NCI-H82 (cell line): ENCODE data around the gene RBM34.
"Not testable (repeated sequence)": the region's sequence is repeated elsewhere in the genome, so short reads cannot be mapped to it uniquely, and the experiment has no call there.

Experiments
- DNase-seq: peaks from one replicate; lab custom pipeline; 2025; lab: John Stamatoyannopoulos, UW

Gene RBM34

GRCh38 chr1:235112297-235113182 lies 48.5 kb downstream of the RBM34 start:
- DNase-seq, result no peak

- DNase-seq, result no peak
These were observed 49.9 kb downstream of the RBM34 start for GRCh38 chr1:235111107-235111506.

GRCh38 chr1:235108876-235109275 lies 52.2 kb downstream of the RBM34 start:
- DNase-seq, result peak; percentile 27

- DNase-seq, result peak; percentile 31
These were observed 52.9 kb downstream of the RBM34 start for GRCh38 chr1:235108185-235108593.

- DNase-seq, result peak; percentile 54
These were observed 53.5 kb downstream of the RBM34 start for GRCh38 chr1:235107368-235108184.

- no peak for DNase-seq
These were observed 54.6 kb downstream of the RBM34 start for GRCh38 chr1:235106457-235106856.

GRCh38 chr1:235105051-235106043 lies 55.7 kb downstream of the RBM34 start:
- DNase-seq, result peak; percentile 55

- no peak for DNase-seq
These were observed 58.0 kb downstream of the RBM34 start for GRCh38 chr1:235102993-235103411.

- no peak for DNase-seq
These were observed 58.8 kb downstream of the RBM34 start for GRCh38 chr1:235102259-235102582.

- no peak for DNase-seq
These were observed 59.3 kb downstream of the RBM34 start for GRCh38 chr1:235101558-235102258.

GRCh38 chr1:235100194-235100772 lies 60.8 kb downstream of the RBM34 start:
- peak; percentile 66 for DNase-seq

- DNase-seq, result no peak
These were observed 62.1 kb downstream of the RBM34 start for GRCh38 chr1:235098991-235099390.

- no peak for DNase-seq
These were observed 62.5 kb downstream of the RBM34 start for GRCh38 chr1:235098547-235098946.

GRCh38 chr1:235097501-235097900 lies 63.5 kb downstream of the RBM34 start:
- DNase-seq, result not testable (repeated sequence)

GRCh38 chr1:235095938-235096562 lies 65.0 kb downstream of the RBM34 start:
- no peak for DNase-seq

- DNase-seq, result peak; percentile 92
These were observed 67.1 kb downstream of the RBM34 start for GRCh38 chr1:235093696-235094592.

- DNase-seq, result peak; percentile 69
These were observed 67.9 kb downstream of the RBM34 start for GRCh38 chr1:235093013-235093695.

- not testable (repeated sequence) for DNase-seq
These were observed 68.6 kb downstream of the RBM34 start for GRCh38 chr1:235092415-235092814.

- not testable (repeated sequence) for DNase-seq
These were observed 69.0 kb downstream of the RBM34 start for GRCh38 chr1:235092045-235092406.
